HG03521 (cell line): ENCODE measurements around the gene CHN2.

Source experiments
- ATAC-seq: cut with Tn5 transposase; IDR thresholded peaks from one replicate; pipeline ENCODE4 v1.9.1; 2021; ENCODE audit warnings: mild to moderate bottlenecking, moderate library complexity; ENCODE audit not compliant: unreplicated experiment

Gene CHN2

DNA sequence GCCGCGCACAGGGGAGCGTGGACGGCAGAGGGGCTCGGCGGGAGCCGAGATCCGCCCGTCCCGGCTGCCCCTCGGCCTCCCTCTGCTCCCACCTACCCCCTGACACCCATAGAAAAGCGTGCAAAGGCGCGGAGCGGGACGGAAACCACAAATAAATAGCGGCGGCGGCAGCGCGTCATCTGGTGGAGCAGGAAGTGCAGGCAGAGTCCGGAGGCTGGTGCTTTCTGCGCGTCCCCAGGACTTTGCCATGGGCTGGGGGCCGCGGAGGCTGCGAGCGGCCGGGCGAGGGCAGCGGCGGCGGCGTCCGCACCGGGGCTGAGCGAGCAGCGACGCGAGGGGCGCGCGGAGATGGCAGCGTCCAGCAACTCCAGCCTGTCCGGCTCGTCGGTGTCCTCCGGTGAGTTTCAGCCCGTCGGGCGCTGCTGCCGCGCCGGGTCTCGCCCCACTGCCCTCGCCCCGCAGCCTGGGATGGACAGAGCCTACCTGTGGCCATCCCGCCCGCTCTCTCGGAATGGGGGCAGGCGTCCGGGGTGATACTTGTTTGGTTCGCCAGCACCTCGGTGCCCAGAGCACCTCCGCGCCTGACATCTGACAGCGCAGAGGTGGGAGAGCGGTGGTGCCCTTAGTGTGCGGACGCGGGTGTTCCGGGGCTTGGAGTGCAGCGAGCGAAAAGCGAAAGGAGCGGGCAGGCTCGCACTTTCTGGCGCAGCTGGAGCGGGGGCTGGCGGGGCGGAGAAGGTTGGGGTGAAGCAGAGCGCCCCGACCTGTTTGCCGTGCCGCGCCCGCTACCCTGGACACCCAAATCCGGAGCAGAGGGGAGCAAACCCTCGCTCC, at the start of gene CHN2:
Gene CHN2 (plus strand): TSS at position 182 of the 834 bp plus-strand sequence.
- no peak for ATAC-seq

DNA sequence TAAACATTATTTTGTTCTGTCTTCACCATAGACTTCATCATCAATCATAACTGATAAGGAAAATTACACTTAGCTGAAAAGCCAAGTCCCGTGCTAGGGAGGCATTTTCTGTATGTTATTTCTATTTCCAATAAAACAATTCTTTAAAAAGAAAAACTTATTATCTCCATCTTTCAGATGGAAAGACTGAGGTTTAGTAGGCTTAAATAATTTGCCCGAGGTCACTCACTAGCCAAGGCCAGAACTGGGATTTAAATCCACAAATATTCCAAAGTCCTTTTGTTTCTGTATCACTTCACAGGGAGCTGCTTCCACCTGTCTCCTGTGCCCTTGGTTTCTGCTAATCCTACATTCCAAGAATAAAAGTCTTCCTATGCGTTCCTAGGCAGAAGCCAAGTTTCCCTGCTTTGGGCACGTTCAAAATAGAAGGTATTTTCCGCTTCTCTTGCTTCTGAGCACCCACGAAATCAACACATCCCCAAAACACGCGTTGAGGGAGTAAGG, 49.0 kb upstream of the CHN2 start:
- no peak for ATAC-seq

- ATAC-seq, result no peak
These were observed 48.4 kb upstream of the CHN2 start, which contains the start of gene CPVL for GRCh38 chr7:29146057-29146706. Gene CPVL (minus strand): TSS chr7:29146537. CDS start chr7:29121061, 25,476 bp downstream.

DNA sequence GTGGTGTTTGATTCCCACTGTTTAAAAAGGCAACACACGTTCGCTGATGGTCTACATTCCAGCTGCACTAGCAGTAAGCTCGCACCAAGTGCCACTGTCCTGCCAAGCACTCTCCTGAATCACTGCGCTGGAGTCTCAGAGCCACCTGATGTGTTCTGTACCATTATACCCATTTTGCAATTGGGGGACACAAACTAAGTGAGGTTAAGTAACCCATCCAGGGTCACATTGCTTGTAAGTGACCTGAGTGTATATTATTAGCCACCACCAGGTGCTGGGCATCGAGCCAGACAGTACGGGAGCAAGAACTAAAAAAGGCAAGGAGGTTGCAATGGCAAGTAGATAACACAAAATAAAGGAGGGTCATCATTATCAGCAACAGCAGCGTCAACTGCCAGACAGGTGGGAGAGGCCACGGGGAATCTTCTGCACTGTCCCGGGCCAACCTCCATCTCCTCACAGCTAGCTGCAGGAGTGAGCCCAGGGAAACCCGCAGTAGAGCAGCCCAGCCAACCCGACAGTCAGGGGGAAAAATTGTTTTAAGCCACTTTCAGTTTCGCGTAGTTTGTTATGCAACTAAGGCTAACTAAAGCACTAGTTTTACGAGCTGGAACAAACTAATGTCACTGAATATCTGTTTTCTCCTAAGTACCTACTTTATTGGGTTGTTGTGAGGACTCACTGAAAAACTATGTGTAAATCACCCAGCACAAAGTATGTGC, 47.5 kb upstream of the CHN2 start:
- ATAC-seq, result no peak

DNA sequence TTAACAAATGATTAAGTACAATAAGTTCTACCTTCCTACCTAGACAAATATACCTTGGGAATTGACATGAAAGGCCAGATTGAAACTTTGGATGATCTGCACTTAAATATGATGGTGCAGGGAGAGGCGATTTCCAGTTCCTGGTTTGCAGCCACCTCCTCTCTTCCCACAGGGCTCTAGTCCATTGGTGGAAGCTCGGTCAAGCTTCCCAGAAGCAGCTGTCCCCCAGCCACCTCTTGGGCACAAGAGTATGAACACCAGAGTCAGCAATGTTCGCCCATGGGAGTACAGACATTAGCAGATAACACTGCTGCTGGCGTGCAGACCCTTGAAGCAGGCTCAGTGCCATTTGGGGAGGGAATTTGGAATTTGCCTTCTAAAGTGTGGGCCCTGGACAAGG, 46.8 kb upstream of the CHN2 start:
- ATAC-seq, result no peak

GRCh38 chr7:29149036-29149435, 45.5 kb upstream of the CHN2 start:
- ATAC-seq, result no peak

GRCh38 chr7:29150856-29151255, 43.7 kb upstream of the CHN2 start:
- ATAC-seq, result no peak

DNA sequence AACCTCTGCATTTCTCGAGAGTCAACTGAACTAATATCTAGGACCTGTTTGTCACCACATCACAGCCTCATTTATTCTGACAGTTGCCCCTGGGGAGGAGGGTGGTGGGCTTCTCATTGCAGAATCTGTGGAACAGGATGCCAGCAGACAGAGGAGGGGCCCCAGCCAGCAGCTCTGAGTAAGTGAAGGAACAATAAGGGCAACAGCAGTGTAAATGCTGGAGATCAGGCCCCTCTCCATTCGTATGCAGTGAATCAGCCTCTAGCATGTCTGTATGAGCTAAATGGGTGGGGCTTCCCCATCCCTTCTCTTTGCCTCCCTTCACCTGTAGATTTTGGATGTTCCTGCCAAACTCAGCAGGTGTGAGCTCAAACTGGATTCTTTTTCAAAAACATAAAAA, 40.5 kb upstream of the CHN2 start:
- ATAC-seq, result no peak

- no peak for ATAC-seq
These were observed 37.6 kb upstream of the CHN2 start for GRCh38 chr7:29156907-29157452.

DNA sequence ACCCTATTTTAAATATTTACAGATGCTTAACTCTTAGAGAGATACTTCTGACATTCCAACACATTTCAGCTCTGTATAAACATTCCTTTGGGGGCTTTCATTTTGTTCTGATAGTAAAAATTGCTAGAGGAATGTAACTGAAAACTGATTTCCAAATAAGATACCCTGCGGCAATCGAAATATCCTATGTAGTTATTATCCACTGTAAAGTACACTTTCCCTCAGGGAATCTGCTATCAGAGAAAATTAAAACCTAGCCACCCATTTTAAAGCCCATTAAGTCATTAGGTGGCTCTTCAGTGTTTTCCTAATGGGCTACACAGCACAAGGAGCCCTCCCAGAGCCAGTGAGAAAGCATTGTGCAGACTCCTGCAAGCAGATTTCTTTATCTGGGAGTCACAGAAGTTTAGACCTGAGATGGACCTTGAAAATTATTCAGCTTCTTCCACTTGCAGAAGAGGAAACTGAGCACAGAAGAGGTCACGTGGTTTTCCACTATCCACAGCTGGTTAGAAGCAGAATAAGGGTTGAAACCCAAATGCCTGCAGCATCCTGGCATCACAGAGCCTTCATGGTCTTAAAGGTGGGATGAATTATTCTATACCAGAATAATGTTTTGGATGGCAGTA, 35.7 kb upstream of the CHN2 start:
- no peak for ATAC-seq

GRCh38 chr7:29160080-29160479, 34.5 kb upstream of the CHN2 start:
- ATAC-seq, result no peak

DNA sequence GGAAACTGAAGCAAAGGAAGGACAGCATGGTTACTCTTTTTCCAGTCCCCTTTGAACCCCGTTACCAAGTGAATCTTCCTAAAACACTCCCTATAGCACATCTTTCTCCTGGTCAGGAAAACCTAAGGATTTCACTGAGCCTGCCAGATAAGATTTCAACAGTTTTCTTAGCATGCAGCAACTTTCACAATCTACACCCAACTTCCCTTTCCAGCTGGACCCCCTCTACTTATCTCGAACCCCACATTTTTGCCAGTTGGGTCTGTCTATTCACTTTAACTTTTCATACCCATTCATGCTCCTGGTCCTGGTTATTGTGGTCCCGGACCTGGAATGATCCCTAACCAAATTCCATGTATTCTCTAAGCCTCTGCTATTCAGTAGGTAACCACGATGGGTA, 33.3 kb upstream of the CHN2 start:
- no peak for ATAC-seq

DNA sequence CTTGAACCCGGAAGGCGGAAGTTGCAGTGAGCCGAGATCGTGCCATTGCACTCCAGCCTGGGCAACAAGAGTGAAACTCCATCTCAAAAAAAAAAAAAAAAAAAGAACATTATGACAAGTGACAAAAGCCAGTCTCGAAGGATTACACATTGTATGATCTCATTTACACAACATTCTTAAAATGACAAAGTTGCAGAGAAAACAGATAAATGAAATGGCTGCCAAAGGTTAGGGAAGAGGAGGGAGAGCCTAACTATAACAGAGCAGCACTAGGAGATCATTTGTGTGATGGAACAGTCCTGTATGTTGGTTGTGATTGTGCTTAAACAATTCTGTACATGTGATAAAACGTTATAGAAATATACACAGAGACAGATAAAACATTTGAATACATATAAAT, 32.0 kb upstream of the CHN2 start:
- no peak for ATAC-seq

DNA sequence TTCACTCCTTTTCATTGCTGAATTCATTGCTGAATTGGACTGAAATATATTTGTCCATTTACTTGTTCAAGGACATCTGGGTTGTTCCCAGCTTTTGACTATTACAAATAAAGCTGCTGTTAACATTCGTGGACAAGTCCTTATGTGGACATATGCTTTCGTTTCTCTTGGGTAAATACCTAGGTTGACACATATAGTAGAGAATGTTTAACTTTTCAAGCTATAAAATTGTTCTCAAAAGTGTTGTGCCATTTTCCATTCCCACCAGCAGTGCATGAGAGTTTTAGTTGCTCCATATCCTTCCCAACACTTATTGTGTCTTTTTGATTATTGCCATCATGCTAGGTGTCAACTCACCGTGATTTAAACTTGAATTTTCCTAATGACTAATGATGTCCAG, 30.7 kb upstream of the CHN2 start:
- ATAC-seq, result no peak

DNA sequence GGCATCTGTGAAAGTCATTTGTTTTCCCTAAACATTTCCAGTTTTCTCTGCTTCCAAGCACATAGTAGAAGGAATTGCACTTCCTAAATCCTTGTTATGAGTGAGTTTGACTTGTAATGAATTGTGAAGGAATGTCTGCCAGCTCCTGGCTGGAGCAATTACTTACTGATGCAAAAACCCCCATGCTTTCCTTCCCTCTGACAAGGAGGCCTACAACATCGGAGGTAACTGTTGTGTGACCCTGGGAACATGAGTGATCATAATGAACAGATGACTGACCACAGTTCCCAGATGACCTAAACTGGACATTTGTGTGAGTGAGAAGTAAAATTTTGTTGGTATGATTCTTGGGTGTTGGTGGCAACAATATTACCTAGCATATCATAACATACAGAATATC, 26.9 kb upstream of the CHN2 start:
- no peak for ATAC-seq

DNA sequence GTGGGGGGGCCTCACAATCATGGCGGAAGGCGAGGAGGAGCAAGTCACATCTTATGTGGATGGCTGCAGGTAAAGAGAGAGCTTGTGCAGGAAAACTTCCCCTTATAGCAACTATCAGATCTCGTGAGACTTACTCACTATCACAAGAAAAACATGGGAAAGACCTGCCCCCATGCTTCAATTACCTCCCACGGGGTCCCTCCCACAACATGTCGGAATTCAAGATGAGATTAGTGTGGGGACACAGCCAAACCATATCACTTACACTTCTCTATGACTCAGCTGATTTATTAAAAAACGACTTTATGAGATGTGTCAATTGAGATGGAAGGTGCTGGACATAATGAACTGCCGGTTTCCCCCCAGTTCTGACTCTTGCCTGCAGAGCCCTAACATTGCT, 23.8 kb upstream of the CHN2 start:
- no peak for ATAC-seq

GRCh38 chr7:29173458-29173857, 21.1 kb upstream of the CHN2 start:
- no peak for ATAC-seq

DNA sequence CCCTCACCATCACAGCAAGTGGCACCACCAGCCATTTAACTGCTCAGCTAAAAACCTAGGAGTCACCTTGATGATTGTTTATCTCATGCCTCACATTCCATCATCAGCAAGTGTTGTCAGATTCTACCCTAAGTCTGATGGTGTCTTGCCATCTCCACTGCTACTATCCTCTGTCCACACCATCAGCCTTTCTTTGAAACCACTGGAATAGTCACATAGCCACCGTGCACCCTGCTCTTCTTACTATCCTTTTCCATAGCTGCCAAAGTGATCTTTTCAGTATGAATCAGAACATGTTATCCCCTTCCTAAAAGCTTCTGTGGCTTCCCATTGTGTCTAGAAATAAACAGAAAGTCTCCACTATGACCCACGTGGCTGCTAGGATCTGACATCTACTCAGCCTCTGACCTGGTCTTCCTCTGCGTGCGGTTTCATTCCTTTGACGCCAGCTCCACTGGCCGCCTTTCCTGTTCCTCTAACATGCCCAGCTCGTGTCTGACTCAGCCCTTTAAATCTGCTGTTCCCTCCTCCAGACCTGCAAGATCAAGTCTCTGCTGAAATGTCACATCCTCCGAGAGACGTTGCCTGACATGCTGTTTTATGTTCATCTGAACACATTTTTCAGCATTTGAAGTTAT, 16.5 kb upstream of the CHN2 start:
- ATAC-seq, result no peak

- no peak for ATAC-seq
These were observed 15.5 kb upstream of the CHN2 start for GRCh38 chr7:29179115-29179514.

DNA sequence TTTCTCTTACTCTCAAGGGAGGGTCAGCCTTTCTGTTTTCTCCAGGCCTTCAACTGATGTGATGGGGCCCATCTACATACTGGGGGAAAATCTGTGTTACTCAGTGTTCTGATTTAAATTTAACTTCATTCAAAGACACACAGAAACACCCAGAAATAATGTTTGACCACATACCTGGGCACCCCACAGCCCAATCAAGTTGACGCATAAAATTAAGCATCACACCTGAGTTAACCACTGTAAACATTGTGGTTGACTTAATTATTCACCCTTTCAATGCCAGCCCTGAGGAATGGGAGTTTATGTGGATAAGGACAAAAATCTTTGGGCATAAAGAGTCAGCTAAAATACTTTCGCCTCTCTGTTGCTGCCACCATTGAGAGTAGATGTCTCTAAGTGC, 10.0 kb upstream of the CHN2 start:
- ATAC-seq, result no peak
